GM18861 (cell line): Measurements from ENCODE around the gene BRWD1.
"Not testable (repeated sequence)": the region's sequence is repeated elsewhere in the genome, so short reads cannot be mapped to it uniquely, and the experiment has no call there.

Experiments
- ATAC-seq: cut with Tn5 transposase; IDR thresholded peaks from one replicate; pipeline ENCODE4 v1.9.1; 2021; ENCODE audit not compliant: unreplicated experiment

BRWD1 gene

GRCh38 chr21:39296891-39297290 is 16.5 kb downstream of the BRWD1 start:
- no peak for ATAC-seq

- no peak for ATAC-seq
Measured at GRCh38 chr21:39288987-39289386, 24.4 kb downstream of the BRWD1 start.

- no peak for ATAC-seq
Measured at GRCh38 chr21:39282911-39283310, 30.5 kb downstream of the BRWD1 start.

GRCh38 chr21:39281853-39282252 is 31.6 kb downstream of the BRWD1 start:
- no peak for ATAC-seq

GRCh38 chr21:39281207-39281606 is 32.2 kb downstream of the BRWD1 start:
- no peak for ATAC-seq

- ATAC-seq = no peak
Measured at GRCh38 chr21:39269620-39270019, 43.8 kb downstream of the BRWD1 start.

- peak; percentile 54 for ATAC-seq
Measured at GRCh38 chr21:39265603-39266002, 47.8 kb downstream of the BRWD1 start.

- ATAC-seq = no peak
Measured at GRCh38 chr21:39263372-39263771, 50.1 kb downstream of the BRWD1 start.

- no peak for ATAC-seq
Measured at GRCh38 chr21:39258207-39258606, 55.2 kb downstream of the BRWD1 start.

GRCh38 chr21:39251326-39251725 is 62.1 kb downstream of the BRWD1 start:
- ATAC-seq = no peak

GRCh38 chr21:39238275-39238674 is 75.2 kb downstream of the BRWD1 start:
- no peak for ATAC-seq

- no peak for ATAC-seq
Measured at GRCh38 chr21:39232861-39233291, 80.6 kb downstream of the BRWD1 start.

GRCh38 chr21:39224930-39225329 is 88.5 kb downstream of the BRWD1 start:
- ATAC-seq = no peak

GRCh38 chr21:39221997-39222486 is 91.4 kb downstream of the BRWD1 start:
- ATAC-seq = no peak

GRCh38 chr21:39221282-39221996 is 92.0 kb downstream of the BRWD1 start:
- no peak for ATAC-seq

- ATAC-seq = not testable (repeated sequence)
Measured at GRCh38 chr21:39220875-39221274, 92.6 kb downstream of the BRWD1 start.

- ATAC-seq = no peak
Measured at GRCh38 chr21:39220150-39220549, 93.3 kb downstream of the BRWD1 start.

GRCh38 chr21:39218082-39218409 is 95.4 kb downstream of the BRWD1 start:
- ATAC-seq = no peak

- no peak for ATAC-seq
Measured at GRCh38 chr21:39217356-39218081, 95.9 kb downstream of the BRWD1 start.

- no peak for ATAC-seq
Measured at GRCh38 chr21:39216290-39216689, 97.1 kb downstream of the BRWD1 start.

GRCh38 chr21:39215078-39215477 is 98.4 kb downstream of the BRWD1 start:
- ATAC-seq = no peak

GRCh38 chr21:39209334-39209688 is 104.1 kb downstream of the BRWD1 start:
- no peak for ATAC-seq
